GM19397 (cell line): ENCODE data around the gene ANKFY1.
"Not testable (repeated sequence)": the region's sequence is repeated elsewhere in the genome, so short reads cannot be mapped to it uniquely, and the experiment has no call there.

Experiments used
- ATAC-seq: cut with Tn5 transposase; IDR thresholded peaks from one replicate; pipeline ENCODE4 v1.9.1; 2021; ENCODE audit warnings: mild to moderate bottlenecking, moderate library complexity; ENCODE audit not compliant: unreplicated experiment

The ANKFY1 gene

DNA sequence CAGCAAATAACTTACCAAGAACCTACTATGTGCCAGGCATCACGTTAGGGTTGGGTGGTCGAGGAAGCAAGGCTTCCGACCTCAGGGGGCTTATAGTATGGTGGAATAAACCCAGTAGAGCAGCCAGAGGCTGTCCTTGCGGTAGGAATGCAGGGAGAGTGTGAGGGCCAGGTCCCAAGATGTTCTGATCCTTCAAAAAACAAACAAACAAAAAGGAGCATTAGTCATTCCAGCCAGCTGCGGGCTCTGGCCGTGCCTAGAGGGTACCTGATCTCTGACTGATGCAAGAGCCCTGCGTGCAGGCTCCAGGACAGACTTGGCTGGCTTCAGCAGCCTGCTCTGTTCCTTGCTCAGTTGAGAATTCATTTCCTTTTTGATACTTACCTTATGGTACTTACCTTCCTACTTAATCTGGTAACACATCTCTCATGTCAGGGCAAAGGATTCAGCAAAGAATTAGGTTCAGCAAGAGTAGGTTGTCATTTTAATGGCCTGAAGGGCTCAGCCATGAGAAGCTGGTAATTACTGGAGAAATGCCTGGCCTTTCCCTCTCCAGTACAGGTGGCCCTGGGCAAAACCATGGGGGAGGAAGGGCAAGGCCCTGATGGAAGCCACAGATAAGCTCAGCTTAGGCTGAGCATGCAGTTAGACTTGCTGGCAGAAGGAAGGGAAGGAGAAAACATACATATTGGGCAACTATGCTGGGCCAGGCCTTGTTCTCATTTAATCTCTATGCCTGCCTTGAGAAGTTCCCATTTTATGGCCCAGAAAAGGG lies 102.4 kb downstream of the ANKFY1 start:
- no peak for ATAC-seq

DNA sequence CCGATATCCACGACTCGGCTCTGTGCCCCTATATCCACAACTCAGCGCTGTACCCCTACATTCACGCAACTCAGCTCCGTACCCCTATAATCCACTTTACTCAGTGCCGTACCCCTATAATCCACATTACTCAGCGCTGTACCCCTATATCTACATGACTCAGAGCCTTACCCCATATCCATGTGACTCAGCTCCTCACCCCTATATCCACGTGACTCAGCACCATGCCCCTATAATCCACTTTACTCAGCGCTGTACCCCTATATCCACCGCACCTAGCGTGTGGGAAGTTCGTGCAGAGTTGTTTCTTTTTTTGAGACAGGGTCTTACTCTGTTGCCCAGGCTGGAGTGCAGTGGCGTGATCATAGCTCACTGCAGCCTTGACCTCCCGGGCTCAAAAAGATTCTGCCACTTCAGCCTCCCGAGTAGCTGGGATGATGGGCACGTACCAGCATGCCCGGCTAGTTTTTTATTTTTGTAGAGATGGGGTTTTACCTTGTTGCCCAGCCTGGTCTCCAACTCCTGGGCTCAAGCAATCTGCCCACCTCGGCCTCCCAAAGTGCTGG lies 103.4 kb downstream of the ANKFY1 start:
- ATAC-seq = no peak

DNA sequence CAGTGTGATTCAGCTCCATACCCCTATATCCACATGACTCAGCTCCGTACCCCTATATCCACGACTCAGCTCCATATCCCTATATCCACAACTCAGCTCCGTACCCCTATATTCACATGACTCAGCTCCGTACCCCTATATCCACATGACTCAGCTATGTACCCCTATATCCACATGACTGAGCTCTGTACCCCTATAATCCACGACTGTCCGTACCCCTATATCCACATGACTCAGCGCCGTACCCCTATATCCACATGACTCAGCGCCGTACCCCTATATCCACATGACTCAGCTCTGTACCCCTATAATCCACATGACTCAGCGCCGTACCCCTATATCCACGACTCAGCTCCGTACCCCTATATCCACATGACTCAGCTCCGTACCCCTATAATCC lies 104.0 kb downstream of the ANKFY1 start:
- ATAC-seq = no peak

GRCh38 chr17:4157618-4158333 lies 106.0 kb downstream of the ANKFY1 start:
- ATAC-seq = no peak

GRCh38 chr17:4156750-4157381 lies 106.9 kb downstream of the ANKFY1 start:
- no peak for ATAC-seq

GRCh38 chr17:4155980-4156620 lies 107.7 kb downstream of the ANKFY1 start:
- ATAC-seq = no peak

GRCh38 chr17:4154201-4154600 lies 109.6 kb downstream of the ANKFY1 start:
- no peak for ATAC-seq

- no peak for ATAC-seq
Measured at GRCh38 chr17:4152471-4152870, 111.3 kb downstream of the ANKFY1 start.

DNA sequence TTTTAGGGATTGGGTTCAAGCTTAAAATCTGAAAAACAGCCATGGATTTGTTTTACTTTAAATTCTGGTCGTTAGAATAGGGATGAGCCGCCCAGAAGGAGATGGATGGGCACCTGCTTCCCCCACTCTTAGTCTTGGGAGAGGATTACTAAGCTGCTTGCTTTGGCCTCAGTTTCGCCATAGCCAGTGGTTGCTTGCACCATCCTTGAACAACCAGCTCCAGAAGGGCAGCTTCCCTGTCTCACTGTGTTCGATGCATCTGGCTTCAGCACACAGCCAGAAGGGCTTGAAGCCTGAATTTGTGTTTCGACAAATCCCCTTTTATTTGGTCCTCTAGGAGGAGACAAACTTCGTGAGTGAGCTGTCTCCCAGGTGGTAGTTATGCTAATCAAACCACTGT lies 113.7 kb downstream of the ANKFY1 start:
- no peak for ATAC-seq

DNA sequence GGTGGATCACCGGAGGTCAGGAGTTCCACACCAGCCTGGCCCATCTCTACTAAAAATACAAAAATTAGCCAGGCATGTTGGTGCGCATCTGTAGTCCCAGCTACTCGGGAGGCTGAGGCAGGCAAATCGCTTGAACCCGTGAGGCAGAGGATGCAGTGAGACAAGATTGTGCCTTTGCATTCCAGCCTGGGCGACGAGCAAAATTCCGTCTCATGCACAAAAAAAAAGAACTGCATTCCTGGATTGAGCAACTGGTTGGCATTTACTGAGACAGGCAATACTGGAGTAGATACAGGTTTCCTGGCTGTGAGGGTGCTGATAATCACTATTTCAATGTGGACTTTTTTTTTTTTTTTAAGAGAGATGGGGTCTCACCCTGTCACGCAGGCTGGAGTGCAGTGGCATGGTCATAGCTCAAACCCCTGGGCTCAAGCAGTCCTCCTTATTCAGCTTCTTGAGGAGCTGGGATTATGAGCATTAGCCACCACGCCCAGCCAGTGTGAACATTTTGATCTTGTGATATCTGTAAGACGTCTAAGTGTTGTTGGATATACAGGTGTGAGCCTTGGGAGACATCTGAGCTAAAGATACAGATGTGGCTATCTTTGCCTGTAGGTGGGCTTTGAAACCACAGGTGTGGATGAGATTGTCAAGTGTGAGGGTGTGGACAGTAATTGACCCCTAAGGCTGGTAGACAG lies 115.0 kb downstream of the ANKFY1 start:
- ATAC-seq = no peak

- no peak for ATAC-seq
Measured at GRCh38 chr17:4147751-4148310, 115.9 kb downstream of the ANKFY1 start.

DNA sequence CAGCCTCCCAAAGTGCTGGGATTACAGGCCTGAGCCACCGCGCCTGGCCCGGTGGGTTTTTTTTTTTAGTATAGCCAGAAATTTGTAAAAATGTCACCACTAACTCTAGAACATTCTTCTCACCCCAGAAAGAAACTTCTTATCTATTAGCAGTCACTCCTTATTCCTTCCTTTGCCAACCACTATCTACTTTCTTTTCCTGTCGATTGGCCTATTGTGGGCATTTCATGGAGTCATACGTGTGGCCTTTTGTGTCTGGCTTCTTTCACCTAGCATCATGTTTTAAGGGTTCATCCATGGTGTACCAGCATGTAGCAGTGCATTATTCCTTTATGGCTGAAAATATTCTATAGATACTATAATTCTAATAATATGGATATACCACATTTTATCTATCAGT lies 117.1 kb downstream of the ANKFY1 start:
- ATAC-seq = no peak

GRCh38 chr17:4144422-4144747 lies 119.4 kb downstream of the ANKFY1 start:
- ATAC-seq = no peak

DNA sequence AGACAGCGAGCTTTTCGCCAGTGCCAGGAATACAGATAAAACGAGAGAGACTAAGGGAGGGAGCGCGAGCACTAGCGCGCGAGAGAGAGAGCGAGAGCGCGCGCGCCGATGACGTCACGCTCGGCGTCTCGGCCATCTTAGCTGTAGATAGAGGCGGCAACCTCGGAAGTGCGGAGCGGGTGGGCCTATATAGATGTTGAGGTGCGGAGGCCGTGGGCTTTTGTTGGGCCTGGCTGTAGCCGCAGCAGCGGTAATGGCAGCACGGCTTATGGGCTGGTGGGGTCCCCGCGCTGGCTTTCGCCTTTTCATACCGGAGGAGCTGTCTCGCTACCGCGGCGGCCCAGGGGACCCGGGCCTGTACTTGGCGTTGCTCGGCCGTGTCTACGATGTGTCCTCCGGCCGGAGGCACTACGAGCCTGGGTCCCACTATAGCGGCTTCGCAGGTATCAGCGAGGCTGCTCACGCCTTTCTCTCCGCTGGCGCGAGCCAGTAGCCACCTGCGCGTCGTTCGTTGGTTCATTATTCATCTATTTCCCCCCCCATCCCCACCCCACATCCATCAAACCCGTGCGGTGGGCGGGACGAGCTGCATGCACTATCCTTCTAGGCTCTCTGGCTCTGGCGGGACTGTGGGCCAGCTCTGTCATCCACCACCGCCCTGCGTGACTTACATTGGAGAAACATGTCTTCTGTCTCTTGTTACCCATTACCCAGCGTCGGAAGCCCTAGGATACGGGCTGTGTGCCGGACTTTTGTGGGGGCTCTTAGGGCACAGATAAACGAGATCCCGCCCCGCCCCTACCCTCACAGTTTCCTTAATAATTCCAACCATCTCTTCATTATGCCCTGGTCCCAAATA lies 120.0 kb downstream of the ANKFY1 start:
- peak; percentile 51 for ATAC-seq

GRCh38 chr17:4142107-4142900 lies 121.5 kb downstream of the ANKFY1 start:
- peak; percentile 34 for ATAC-seq

- no peak for ATAC-seq
Measured at GRCh38 chr17:4140125-4140524, 123.7 kb downstream of the ANKFY1 start.

GRCh38 chr17:4138906-4139526 lies 124.8 kb downstream of the ANKFY1 start:
- ATAC-seq = not testable (repeated sequence)

DNA sequence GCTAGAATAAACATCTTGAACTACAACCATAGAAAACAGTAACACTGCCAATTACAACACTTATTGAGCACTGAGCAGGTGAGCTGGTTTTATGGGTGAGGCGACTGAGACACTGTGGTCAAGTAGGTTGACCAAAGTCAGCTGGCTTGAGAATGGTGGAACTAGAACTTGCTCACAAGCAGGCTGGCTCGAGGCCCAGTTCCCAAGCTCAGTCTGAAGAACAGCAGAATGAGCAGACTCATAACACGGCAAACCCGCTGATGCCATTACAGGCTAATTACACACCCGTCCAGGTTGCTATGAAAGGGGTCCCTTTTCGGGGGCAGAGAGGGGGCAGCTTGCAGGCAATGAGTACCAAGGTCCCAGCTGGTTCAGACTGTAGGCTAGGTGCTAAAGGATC lies 127.4 kb downstream of the ANKFY1 start:
- no peak for ATAC-seq
